OCI-LY3 (cell line): Measurements from ENCODE around the gene CCDC187.

Experiments
- H2AFZ ChIP-seq: fragments of 200-600, 300-600 bp; shearing (Covaris generic); 2 replicates; pipeline ENCODE4 v1.6.0; 2014; ENCODE audit warnings: antibody characterized with exemption, low read depth, low read length
- H3K27ac ChIP-seq: fragments of 200-600, 300-600 bp; sonication (generic); 2 replicates; pipeline ENCODE4 v1.5.1; 2014; ENCODE audit warnings: mild to moderate bottlenecking, low read length, moderate library complexity, mixed read lengths
- H3K27me3 ChIP-seq: fragments of 200-600, 300-600 bp; sonication (generic); 2 replicates; pipeline ENCODE4 v1.6.1; 2014; ENCODE audit warnings: low read depth, low read length, mixed read lengths
- H3K36me3 ChIP-seq: fragments of 200-600, 300-600 bp; sonication (generic); replicated peaks from 2 replicates; pipeline ENCODE3; 2014; ENCODE audit warnings: low read depth, low read length, mixed read lengths
- H3K4me1 ChIP-seq: fragments of 300-600, 200-600 bp; sonication (generic); 2 replicates; pipeline ENCODE4 v1.6.1; 2014; ENCODE audit warnings: low read length, mixed read lengths
- H3K4me2 ChIP-seq: fragments of 200-600, 300-600 bp; sonication (generic); 2 replicates; pipeline ENCODE4 v1.6.1; 2014; ENCODE audit warnings: low read length, mixed read lengths
- H3K4me3 ChIP-seq: fragments of 300-600, 200-600 bp; sonication (generic); 2 replicates; pipeline ENCODE4 v1.5.1; 2014; ENCODE audit warnings: antibody characterized with exemption, mild to moderate bottlenecking, low read length, moderate library complexity
- H3K79me2 ChIP-seq: fragments of 300-600, 200-600 bp; shearing (Covaris generic); 2 replicates; pipeline ENCODE4 v1.6.1; 2014; ENCODE audit warnings: mild to moderate bottlenecking, low read length, mixed read lengths
- H3K9ac ChIP-seq: fragments of 300-600, 200-600 bp; shearing (Covaris generic); 2 replicates; pipeline ENCODE4 v1.6.0; 2014; ENCODE audit warnings: mild to moderate bottlenecking, low read length, moderate library complexity
- H3K9me3 ChIP-seq: fragments of 200-600, 300-600 bp; shearing (Covaris generic); 2 replicates; pipeline ENCODE4 v1.6.1; 2014; ENCODE audit warnings: low read length, mixed read lengths; ENCODE audit not compliant: insufficient read depth
- H4K20me1 ChIP-seq: fragments of 200-600, 300-600 bp; sonication (generic); 2 replicates; pipeline ENCODE4 v1.6.1; 2016; ENCODE audit warnings: low read length, mixed read lengths; ENCODE audit not compliant: insufficient read depth
- EZH2phosphoT487 ChIP-seq: fragments of 200-600 bp; shearing (Covaris generic); IDR thresholded peaks from 2 replicates; pipeline ENCODE4 v1.6.1; 2018; ENCODE audit warnings: antibody characterized with exemption, mixed run types, low read depth
- TF ChIP-seq, protein P1 (sequence below): fragments of 200-600, 300-600 bp; sonication (generic); IDR thresholded peaks from 2 replicates; pipeline ENCODE4 v1.5.1; 2014; ENCODE audit warnings: antibody characterized with exemption, low read length, low read depth

Gene CCDC187

DNA sequence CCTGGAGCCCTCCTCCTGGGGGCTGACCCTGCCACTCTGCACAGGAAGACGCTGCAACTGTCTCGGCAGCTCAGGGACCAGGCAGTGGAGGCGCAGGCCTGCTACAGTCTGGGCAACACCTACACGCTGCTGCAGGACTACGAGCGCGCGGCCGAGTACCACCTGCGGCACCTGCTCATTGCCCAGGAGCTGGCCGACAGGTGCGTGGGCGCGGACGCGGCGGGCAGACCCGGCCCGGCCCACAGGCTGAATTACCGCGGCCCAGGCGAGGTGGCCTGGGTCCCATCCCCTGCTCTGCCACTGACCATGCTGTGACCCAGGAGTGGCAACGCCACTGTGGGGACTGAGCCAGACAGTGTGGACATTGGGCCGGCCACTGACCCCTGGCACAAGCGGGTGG lies 34.6 kb upstream of the CCDC187 start:
- Histone ChIP-seq H3K4me2 (no peak overlapping the region), H3K36me3 (no peaks in the 10 kb centered on the region), H3K79me2 (no peaks in the 10 kb centered on the region), H3K4me1 (no peaks in the 10 kb centered on the region), H3K27ac (no peak overlapping the region), H3K9me3 (no peaks in the 10 kb centered on the region), H4K20me1 (no peaks in the 10 kb centered on the region), H3K4me3 (no peak overlapping the region), H2AFZ (no peak overlapping the region), H3K27me3 (no peaks in the 10 kb centered on the region), H3K9ac (no peak overlapping the region)
- no peak for TF ChIP-seq EZH2phosphoT487
- TF ChIP-seq, protein P1, sequence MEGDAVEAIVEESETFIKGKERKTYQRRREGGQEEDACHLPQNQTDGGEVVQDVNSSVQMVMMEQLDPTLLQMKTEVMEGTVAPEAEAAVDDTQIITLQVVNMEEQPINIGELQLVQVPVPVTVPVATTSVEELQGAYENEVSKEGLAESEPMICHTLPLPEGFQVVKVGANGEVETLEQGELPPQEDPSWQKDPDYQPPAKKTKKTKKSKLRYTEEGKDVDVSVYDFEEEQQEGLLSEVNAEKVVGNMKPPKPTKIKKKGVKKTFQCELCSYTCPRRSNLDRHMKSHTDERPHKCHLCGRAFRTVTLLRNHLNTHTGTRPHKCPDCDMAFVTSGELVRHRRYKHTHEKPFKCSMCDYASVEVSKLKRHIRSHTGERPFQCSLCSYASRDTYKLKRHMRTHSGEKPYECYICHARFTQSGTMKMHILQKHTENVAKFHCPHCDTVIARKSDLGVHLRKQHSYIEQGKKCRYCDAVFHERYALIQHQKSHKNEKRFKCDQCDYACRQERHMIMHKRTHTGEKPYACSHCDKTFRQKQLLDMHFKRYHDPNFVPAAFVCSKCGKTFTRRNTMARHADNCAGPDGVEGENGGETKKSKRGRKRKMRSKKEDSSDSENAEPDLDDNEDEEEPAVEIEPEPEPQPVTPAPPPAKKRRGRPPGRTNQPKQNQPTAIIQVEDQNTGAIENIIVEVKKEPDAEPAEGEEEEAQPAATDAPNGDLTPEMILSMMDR, result no peak

DNA sequence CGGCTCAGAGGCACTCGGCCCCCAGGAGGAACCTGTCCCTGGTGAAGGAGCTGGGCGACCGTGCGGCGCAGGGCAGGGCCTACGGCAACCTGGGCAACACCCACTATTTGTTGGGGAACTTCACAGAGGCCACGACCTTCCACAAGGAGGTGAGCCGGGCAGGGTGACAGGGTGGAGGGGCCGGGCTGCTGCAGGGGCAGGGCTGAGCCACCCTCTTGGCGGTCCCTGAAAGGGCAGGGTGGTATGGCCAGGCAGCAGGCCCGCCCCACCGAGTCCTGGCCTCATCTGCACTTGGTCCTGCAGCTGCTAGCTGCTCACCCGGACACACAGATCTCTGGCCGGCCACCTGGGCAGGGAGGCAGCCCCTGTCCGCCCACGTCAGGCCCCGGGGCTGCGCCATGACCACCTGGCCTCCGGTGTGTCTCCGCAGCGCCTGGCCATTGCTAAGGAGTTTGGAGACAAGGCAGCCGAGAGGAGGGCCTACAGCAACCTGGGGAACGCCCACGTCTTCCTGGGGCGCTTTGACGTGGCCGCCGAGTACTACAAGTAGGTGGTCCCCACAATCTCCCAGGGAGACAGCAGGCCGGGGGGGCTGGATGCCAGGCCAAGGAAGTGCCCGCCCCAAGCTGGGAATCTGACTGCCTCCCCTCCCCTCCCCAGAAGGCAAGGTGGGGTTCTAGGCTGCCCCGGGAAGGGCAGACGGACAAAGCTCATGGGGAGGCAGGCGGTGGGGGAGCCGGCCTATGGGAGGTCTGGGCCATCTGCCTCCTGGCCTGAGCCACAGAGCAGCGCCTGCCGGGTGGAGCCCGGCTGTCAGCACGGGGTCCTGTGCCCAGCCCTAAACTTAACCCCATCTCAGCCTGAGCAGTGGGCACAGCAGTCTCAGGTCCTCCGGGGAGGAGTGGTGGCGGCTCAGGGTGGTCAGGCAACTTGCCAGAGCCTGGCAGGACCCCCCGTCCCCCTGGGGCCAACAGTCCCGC lies 33.8 kb upstream of the CCDC187 start:
- H3K9me3 ChIP-seq, result no peaks in the 10 kb centered on the region
- H3K27me3 ChIP-seq, result no peaks in the 10 kb centered on the region
- no peak overlapping the region for H2AFZ ChIP-seq
- H3K27ac ChIP-seq, result no peak overlapping the region
- no peak overlapping the region for H3K4me3 ChIP-seq
- no peak overlapping the region for H3K4me2 ChIP-seq
- H3K9ac ChIP-seq, result no peak overlapping the region
- H3K4me1 ChIP-seq, result no peaks in the 10 kb centered on the region
- TF ChIP-seq EZH2phosphoT487, result no peak
- TF ChIP-seq, protein P1, result no peak
- H4K20me1 ChIP-seq, result no peaks in the 10 kb centered on the region
- no peaks in the 10 kb centered on the region for H3K36me3 ChIP-seq
- H3K79me2 ChIP-seq, result no peaks in the 10 kb centered on the region

DNA sequence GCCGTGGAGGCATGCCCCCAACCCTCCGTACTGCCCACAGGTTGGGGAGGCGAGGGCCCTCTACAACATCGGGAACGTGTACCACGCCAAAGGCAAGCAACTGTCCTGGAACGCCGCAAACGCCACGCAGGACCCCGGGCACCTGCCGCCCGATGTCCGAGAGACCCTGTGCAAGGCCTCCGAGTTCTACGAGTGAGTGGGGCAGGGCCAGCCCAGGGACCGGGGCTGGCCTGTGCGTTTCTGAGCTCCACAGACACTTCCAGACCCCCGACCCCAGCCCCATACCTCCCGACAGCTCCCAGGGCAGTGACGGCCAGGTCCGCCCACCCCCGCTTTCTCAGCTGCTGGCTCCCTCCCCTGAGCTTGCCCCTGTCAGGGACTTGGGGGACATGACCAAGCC lies 33.0 kb upstream of the CCDC187 start:
- H3K79me2 ChIP-seq, result no peaks in the 10 kb centered on the region
- H2AFZ ChIP-seq, result no peak overlapping the region
- no peaks in the 10 kb centered on the region for H3K9me3 ChIP-seq
- H3K27me3 ChIP-seq, result no peaks in the 10 kb centered on the region
- no peak overlapping the region for H3K9ac ChIP-seq
- TF ChIP-seq, protein P1, result no peak
- no peak for TF ChIP-seq EZH2phosphoT487
- no peaks in the 10 kb centered on the region for H4K20me1 ChIP-seq
- H3K4me2 ChIP-seq, result no peak overlapping the region
- H3K4me1 ChIP-seq, result peaks cover 3% of the 10 kb centered on the region; the same call in 1 of the 2 replicates
- H3K36me3 ChIP-seq, result no peaks in the 10 kb centered on the region
- no peak overlapping the region for H3K27ac ChIP-seq
- no peak overlapping the region for H3K4me3 ChIP-seq

DNA sequence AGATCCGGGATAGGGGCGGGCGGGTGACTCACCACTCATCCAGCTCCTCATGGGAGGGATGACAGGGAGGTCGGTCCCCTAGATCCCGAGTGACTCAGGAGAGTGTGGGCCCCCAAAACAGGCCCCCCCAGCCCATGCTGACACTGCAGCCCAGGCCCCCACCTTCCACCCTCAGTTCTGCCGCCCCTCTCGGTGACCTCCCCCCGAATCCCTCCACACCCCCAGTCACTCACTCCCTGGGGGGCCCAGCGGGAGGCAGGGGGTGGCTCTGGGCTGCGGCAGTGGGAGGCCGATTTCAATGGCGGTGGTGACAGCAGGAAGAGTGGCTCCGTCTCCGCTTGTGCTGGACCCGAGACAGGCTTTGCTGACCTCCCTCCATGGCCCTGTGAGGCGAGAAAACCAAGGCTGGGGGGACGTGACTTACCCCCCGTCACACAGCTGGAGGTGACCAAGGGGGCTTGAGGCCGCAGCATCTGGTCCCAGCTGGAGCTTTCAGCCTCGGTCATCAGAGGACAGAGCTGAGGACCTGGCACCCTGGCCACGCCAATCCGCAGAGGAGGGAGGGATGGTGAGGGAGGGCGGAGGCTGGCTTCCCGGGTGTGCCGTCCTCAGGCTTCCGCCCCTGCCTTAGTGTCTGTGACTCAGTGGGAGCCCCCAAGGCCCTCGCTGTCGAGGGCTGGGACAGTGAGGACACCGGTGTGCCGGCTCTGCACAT lies 32.4 kb upstream of the CCDC187 start:
- H3K27me3 ChIP-seq, result no peaks in the 10 kb centered on the region
- TF ChIP-seq, protein P1, result no peak
- no peak for TF ChIP-seq EZH2phosphoT487
- no peak overlapping the region for H2AFZ ChIP-seq
- H3K4me3 ChIP-seq, result no peak overlapping the region
- H3K79me2 ChIP-seq, result no peaks in the 10 kb centered on the region
- H3K9ac ChIP-seq, result no peak overlapping the region
- no peak overlapping the region for H3K4me2 ChIP-seq
- H3K36me3 ChIP-seq, result no peaks in the 10 kb centered on the region
- peaks cover 7% of the 10 kb centered on the region; the same call in 1 of the 2 replicates for H3K4me1 ChIP-seq
- no peak overlapping the region for H3K27ac ChIP-seq
- H3K9me3 ChIP-seq, result no peaks in the 10 kb centered on the region
- no peaks in the 10 kb centered on the region for H4K20me1 ChIP-seq
